ENCODE measurements around the gene OR56A4.
"Not testable (repeated sequence)": the region's sequence is repeated elsewhere in the genome, so short reads cannot be mapped to it uniquely, and the experiment has no call there.

The OR56A4 gene

GRCh38 chr11:5960704-5961320, 45.9 kb downstream of the OR56A4 start:
- not testable (repeated sequence) for DNase-seq (ENCODE audit: low read depth)

GRCh38 chr11:5955586-5955985, 51.2 kb downstream of the OR56A4 start:
- DNase-seq (ENCODE audit: low read depth) = no peak
